ENCODE data around the gene SURF6.
"Not testable (repeated sequence)": the region's sequence is repeated elsewhere in the genome, so short reads cannot be mapped to it uniquely, and the experiment has no call there.

Gene SURF6

GRCh38 chr9:133347515-133347984, 11.6 kb upstream of the SURF6 start:
- no peak for DNase-seq

- DNase-seq: no peak
Observed at GRCh38 chr9:133346021-133346785, 10.2 kb upstream of the SURF6 start.

- DNase-seq: no peak
Observed at GRCh38 chr9:133345596-133345995, 9.6 kb upstream of the SURF6 start.

GRCh38 chr9:133344979-133345378, 9.0 kb upstream of the SURF6 start:
- no peak for DNase-seq

- DNase-seq: no peak
Observed at GRCh38 chr9:133344071-133344470, 8.1 kb upstream of the SURF6 start.

DNA sequence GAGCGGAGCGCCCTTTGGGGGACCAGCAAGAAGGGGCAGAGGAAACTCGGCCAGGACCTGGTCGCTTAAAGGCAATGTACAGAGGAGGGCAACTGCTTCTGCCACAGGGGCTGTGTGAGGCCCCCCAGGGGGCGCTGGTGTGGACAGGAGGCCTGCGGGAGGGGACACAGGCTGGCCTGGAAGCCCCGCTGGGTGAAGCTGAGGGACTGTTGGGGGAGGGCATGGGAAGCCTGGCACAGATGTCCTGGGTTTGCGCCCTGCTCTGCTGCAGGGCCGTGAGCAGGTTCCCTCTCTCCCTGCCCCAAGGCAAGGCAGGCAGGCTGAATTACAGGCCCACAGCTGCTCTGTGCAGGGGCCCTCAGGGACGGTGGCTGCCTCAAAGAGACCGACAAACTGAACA, 6.6 kb upstream of the SURF6 start:
- DNase-seq: no peak

GRCh38 chr9:133342069-133342406, 6.0 kb upstream of the SURF6 start:
- DNase-seq: no peak

GRCh38 chr9:133341369-133342068, 5.5 kb upstream of the SURF6 start:
- no peak for DNase-seq

- DNase-seq: no peak
Observed at GRCh38 chr9:133340916-133341315, 4.9 kb upstream of the SURF6 start.

- no peak for DNase-seq
Observed at GRCh38 chr9:133340256-133340655, 4.3 kb upstream of the SURF6 start.

DNA sequence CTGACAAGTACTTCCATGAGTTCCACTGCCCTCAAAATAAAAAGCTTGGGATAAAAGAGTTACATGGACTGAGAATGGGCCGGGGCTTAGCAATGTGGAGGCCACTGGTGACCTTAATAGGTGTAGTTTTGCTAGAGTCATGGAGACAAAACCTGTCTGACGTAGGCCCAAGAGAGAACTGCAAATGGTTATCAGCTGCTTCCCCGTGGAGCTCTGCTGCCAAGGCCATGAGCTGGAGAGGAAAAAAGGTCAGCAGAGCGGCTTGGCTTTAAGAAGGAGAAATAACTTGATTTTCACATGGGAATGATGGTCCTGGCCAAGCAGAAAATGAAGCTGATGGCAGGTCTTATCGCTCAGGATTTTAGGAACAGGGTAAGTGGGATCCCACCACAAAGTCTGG, 3.7 kb upstream of the SURF6 start:
- DNase-seq: no peak

GRCh38 chr9:133334888-133335287, 1.1 kb downstream of the SURF6 start:
- not testable (repeated sequence) for DNase-seq

DNA sequence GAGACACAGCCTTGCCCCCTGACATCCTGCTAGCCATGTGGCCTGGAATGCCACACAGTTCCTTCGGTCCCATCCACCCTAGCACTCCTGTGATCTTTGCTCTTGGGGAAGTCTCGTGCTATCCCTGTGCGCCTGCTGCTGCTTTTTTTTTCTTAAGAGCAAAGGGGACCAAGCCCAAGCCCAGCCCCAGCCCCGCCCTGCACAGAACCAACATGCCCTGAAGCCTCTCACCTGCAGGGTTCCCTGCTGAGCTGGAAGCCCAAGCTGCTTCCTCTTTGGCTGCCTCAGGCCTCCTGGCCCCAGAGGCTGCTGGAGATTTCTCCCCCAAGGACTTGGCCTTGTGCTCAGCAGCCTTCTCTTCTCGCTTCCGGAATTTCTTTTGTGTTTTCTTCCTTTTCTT, 1.8 kb downstream of the SURF6 start:
- DNase-seq: no peak

GRCh38 chr9:133333566-133333965, 2.4 kb downstream of the SURF6 start:
- no peak for DNase-seq

- no peak for DNase-seq
Observed at GRCh38 chr9:133333011-133333410, 3.0 kb downstream of the SURF6 start.

- no peak for DNase-seq
Observed at GRCh38 chr9:133332381-133332730, 3.6 kb downstream of the SURF6 start.

DNA sequence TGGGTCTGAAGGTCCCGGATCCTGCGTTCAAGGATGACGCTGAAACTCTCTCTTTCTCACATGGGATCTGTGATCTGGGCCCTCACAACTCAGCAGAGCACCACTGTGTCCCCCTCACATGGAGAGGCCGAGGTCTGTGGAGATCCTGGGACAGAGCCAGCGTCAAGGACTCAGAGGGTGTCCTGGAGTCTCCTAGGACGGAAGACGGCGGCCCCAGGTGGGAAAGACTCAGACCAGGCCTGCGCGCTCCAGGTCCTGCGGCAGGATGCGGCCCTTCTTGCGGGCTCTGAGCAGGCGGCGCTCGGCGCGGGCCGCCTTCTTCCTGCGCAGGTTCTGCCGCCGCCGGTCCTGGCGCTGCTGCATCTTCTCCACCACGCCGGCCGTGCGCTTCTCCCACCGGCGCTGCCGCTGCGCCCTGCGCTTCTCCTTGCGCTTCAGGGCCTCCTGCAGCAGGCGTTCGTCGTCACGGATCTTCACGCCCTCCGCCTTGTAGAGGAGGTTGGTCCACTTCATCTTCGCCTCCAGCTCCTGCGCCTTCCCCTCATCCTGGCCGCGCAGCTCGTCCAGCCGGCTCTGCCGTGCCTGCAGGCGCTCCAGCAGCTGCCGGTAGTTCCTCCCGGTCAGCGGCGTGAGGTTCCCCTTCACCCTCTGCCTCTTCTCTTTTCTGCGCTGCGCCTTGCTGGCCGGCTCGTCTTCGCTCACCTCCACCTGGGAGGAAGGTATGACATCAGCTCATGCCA, 4.2 kb downstream of the SURF6 start:
- no peak for DNase-seq

- DNase-seq: no peak
Observed at GRCh38 chr9:133331221-133331620, 4.8 kb downstream of the SURF6 start.

DNA sequence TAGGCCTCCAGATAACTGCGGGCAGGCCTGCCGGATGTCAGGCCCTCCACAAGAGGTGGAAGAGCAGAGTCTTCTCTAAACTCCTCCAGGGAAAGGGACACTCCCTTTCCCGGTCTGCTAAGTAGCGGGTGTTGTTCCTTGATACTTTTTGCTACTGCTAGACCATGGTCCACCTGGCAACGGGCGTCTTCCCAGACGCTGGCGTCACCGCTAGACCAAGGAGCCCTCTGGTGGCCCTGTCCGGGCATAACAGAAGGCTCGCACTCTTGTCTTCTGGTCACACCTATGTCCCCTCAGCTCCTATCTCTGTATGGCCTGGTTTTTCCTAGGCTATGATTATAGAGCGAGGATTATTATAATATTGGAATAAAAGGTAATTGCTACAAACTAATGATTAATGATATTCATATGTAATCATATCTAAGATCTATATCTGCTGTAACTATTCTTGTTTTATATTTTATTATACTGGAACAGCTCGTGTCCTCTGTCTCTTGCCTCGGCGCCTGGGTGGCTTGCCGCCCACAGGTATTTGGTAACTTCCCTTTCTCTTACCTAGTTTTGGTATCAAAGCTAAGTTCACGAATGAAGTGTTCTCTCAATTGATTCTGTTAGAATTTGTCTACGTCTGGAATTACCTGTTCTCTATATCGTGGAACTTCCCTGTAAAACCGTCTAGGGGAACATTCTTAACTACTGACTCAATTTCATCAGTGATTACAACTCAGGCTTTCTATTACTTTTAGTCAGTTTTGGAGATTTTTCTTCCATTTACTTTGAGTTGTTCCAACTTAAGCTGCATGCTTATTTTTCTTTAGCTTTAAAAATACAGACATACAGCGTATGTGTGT, 6.5 kb downstream of the SURF6 start:
- DNase-seq: peak in 1 of 2 experiments; percentile 19

DNA sequence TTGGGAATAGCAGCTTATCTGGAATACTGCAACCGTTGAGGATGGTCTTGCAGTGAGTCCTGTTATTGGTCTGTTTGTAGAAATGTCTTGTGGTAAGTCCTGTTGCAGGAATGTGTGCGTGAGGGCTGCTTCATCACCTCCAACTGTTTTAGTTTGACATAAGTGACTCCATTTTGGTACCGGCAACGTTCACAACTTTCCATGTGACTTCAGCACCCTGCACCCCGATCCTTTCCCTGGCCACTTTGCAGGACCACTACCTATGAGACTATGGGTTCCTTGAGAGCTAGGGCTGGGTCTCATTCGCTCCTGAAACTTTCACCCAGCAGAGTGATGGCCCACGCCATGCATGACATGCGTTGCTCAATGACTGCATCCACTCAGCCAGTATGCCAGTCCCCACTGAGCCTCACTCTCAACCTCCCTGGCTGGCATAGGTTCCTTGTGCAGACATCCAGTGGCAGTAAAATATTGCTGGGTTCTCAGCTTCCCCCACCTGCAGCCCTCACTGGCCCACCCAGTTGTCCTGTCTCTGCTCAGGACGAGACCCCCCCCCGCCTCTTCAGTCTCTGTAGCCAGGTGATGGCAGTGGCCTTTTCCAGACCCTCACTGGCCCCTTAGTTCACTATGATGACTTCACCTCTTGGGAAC, 8.0 kb downstream of the SURF6 start:
- no peak for DNase-seq

DNA sequence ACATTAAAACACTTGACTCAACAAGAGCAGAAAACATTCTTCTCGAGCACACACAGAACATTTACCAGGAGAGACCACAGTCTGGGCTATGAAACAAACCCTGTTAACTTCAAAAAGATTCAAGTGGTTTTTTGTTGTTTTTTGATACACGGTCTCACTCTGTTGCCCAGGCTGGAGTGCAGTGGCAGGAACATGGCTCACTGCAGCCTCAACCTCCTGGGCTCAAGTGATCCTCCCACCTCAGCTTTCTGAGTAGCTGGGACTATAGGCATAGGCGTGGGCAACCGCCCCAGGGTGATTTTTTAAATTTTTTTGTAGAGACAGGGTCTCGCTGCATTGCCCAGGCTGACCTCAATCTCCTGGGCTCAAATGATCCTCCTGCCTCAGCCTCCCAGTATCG, 9.0 kb downstream of the SURF6 start:
- DNase-seq: not testable (repeated sequence)

DNA sequence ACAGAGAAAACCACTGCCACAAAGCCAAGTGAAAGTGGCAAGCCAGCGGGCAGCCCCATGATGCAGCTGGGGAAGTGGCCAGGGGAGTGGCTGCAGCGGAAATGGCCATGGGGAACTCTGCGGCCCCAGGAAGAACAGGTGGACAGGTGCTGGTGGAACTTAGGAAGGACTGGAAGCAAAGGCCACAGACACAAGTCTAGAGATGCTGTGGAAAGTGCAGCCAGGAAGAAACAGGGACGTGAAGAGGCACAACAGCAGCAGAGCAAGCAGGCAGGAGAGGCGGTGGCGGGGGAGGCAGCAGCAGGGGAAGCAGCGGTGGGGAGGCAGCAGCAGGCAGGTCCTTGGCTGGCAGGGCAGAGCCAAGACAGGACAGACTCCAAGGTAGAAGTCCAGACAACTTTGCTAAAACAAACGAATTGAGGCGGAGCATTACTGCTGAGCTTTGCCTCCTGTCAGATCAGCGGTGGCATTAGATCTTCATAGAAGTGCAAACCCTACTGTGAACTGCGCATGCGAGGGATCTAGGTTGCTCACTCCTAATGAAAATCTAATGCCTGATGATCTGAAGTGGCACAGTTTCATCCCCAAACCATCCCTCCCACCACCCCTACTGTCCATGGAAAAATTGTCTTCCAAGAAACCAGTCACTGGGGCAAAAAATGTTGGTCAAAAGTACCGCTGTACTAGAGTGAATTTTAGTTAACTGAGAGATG, 11.8 kb downstream of the SURF6 start:
- no peak for DNase-seq

Measured in NCI-H1930 (cell line).